Neural progenitor cell (in vitro differentiated cells): Measurements from ENCODE around the gene IFNAR2.

Experiments used
- CTCF ChIP-seq: fragments of 200-600 bp; sonication (generic); IDR thresholded peaks from 2 replicates; pipeline ENCODE4 v1.5.1; 2017; ENCODE audit warnings: antibody characterized with exemption, mild to moderate bottlenecking
- EZH2 ChIP-seq: fragments of 200-600 bp; sonication (generic); IDR thresholded peaks from 2 replicates; pipeline ENCODE4 v1.6.1; 2017; ENCODE audit warnings: antibody characterized with exemption, mild to moderate bottlenecking, moderate library complexity
- EZH2phosphoT487 ChIP-seq: fragments of 200-600 bp; sonication (generic); IDR thresholded peaks from 2 replicates; pipeline ENCODE4 v1.6.1; 2017; ENCODE audit warnings: antibody characterized with exemption

- TF ChIP-seq CTCF (no peak), EZH2 (no peak), EZH2phosphoT487 (no peak)
These were observed 22.9 kb upstream of the IFNAR2 start for GRCh38 chr21:33206771-33207281.
